HepG2 (cell line): ENCODE measurements around the gene QRICH2. TPM values are rescaled to one million over a fixed set of nuclear protein-coding genes. Genes with fewer than 3 reads are reported as not detected.

ENCODE experiments used
- BATF2 ChIP-seq: sonication (generic); formaldehyde crosslinking; IDR thresholded peaks from 2 replicates; pipeline ENCODE4 v1.8.0; 2022; ENCODE audit warnings: mild to moderate bottlenecking, missing genetic modification reagents, moderate library complexity
- CREB1 ChIP-seq, 2 experiments: fragments of 450-650 bp in 1 of 2; IDR thresholded peaks; 2 replicates each; pipeline ENCODE4 v1.6.1; 2016 to 2017; ENCODE audit warnings: control low read depth in 1 of 2, mild to moderate bottlenecking in 1 of 2, missing compliant biosample characterization in 1 of 2, missing genetic modification characterization in 1 of 2
- FOXO1 ChIP-seq: sonication (generic); formaldehyde crosslinking; IDR thresholded peaks from 2 replicates; pipeline ENCODE4 v1.4.0; 2020; ENCODE audit warnings: missing genetic modification reagents
- GPBP1L1 ChIP-seq: sonication (generic); formaldehyde crosslinking; IDR thresholded peaks from 2 replicates; pipeline ENCODE4 v1.5.0; 2020; ENCODE audit warnings: mild to moderate bottlenecking, missing genetic modification reagents
- JARID2 ChIP-seq: sonication (generic); formaldehyde crosslinking; IDR thresholded peaks from 2 replicates; pipeline ENCODE4 v1.8.1; 2023; ENCODE audit warnings: missing genetic modification reagents, inconsistent platforms; ENCODE audit not compliant: insufficient replicate concordance
- KLF11 ChIP-seq: IDR thresholded peaks from 2 replicates; pipeline ENCODE4 v1.6.1; 2016; ENCODE audit warnings: missing compliant biosample characterization
- PAF1 ChIP-seq: IDR thresholded peaks from 2 replicates; pipeline ENCODE4 v1.6.1; 2016; ENCODE audit warnings: missing genetic modification reagents, missing compliant biosample characterization
- RELA ChIP-seq: sonication (generic); formaldehyde crosslinking; IDR thresholded peaks from 2 replicates; pipeline ENCODE4 v1.4.0; 2020; ENCODE audit warnings: missing genetic modification reagents
- REPIN1 ChIP-seq: sonication (generic); formaldehyde crosslinking; IDR thresholded peaks from 2 replicates; pipeline ENCODE4 v1.8.0; 2022; ENCODE audit warnings: missing genetic modification reagents, low read depth, mild to moderate bottlenecking, borderline replicate concordance
- SP1 ChIP-seq, 2 experiments: fragments of 450-650 bp in 1 of 2; sonication (generic) in 1 of 2; formaldehyde crosslinking in 1 of 2; IDR thresholded peaks; 2 replicates each; pipeline versions ENCODE4 v1.4.0 to v1.6.1; 2016 to 2020; ENCODE audit warnings: missing genetic modification reagents in 1 of 2
- USF2 ChIP-seq, 2 experiments: sonication (generic) in 1 of 2; formaldehyde crosslinking in 1 of 2; IDR thresholded peaks; 2 replicates each; pipeline versions ENCODE4 v1.5.1 to v1.6.1; 2011 to 2020; ENCODE audit warnings: borderline replicate concordance in 1 of 2, low read depth in 1 of 2, low read length in 1 of 2, mild to moderate bottlenecking in 1 of 2, missing genetic modification reagents in 1 of 2, moderate library complexity in 1 of 2
- ZNF124 ChIP-seq: sonication (generic); formaldehyde crosslinking; IDR thresholded peaks from 2 replicates; pipeline ENCODE4 v1.4.0; 2020; ENCODE audit warnings: missing genetic modification reagents
- ZNF329 ChIP-seq: sonication (generic); formaldehyde crosslinking; IDR thresholded peaks from 2 replicates; pipeline ENCODE4 v1.9.0; 2021; ENCODE audit warnings: low read depth, mild to moderate bottlenecking, missing genetic modification reagents
- ZNF441 ChIP-seq: sonication (generic); formaldehyde crosslinking; IDR thresholded peaks from 2 replicates; pipeline ENCODE4 v1.7.0; 2021; ENCODE audit warnings: missing genetic modification reagents, borderline replicate concordance
- ZNF552 ChIP-seq: sonication (generic); formaldehyde crosslinking; IDR thresholded peaks from 2 replicates; pipeline ENCODE4 v1.9.0; 2022; ENCODE audit warnings: missing genetic modification reagents, mild to moderate bottlenecking, borderline replicate concordance
- polyA plus RNA-seq, 8 experiments: library from polyadenylated mRNA; depleted of rRNA in 3 of 8; stranded (reverse) in 7 of 8; unstranded in 1 of 8; fragments of >200 nt; fragmentation: Illumina TruSeq in 4 of 8; extraction: Trizol in 4 of 8; gene quantifications; 2 replicates each; pipeline versions ENCODE4 v1.2.1 to v1.2.3, GENCODE V29; 2011 to 2016; ENCODE audit warnings: low read depth in 4 of 8, missing spikeins in 1 of 8, mixed read lengths in 1 of 8; ENCODE audit not compliant: insufficient read depth in 1 of 8
- total RNA-seq, 5 experiments: library from RNA; depleted of rRNA; stranded (reverse); fragments of >200 nt; fragmentation: Illumina TruSeq; extraction: Trizol; gene quantifications; 2 replicates each; pipeline ENCODE4 v1.2.3, GENCODE V29; 2016; ENCODE audit warnings: low read depth in 1 of 5
- TF ChIP-seq, protein P1 (sequence below): fragments of 450-650 bp; IDR thresholded peaks from 2 replicates; pipeline ENCODE4 v1.6.1; 2017; ENCODE audit warnings: mild to moderate bottlenecking
- TF ChIP-seq, protein P2 (sequence below): sonication (generic); formaldehyde crosslinking; IDR thresholded peaks from 2 replicates; pipeline ENCODE4; 2020; ENCODE audit warnings: missing genetic modification reagents, mild to moderate bottlenecking, borderline replicate concordance

Gene QRICH2
- total and polyA plus RNA-seq, 2 of the 13 experiments (the other 11 are each of a cell fraction or from before 2014, with no cell fraction given), result 3.7 to 5.7 TPM

DNA sequence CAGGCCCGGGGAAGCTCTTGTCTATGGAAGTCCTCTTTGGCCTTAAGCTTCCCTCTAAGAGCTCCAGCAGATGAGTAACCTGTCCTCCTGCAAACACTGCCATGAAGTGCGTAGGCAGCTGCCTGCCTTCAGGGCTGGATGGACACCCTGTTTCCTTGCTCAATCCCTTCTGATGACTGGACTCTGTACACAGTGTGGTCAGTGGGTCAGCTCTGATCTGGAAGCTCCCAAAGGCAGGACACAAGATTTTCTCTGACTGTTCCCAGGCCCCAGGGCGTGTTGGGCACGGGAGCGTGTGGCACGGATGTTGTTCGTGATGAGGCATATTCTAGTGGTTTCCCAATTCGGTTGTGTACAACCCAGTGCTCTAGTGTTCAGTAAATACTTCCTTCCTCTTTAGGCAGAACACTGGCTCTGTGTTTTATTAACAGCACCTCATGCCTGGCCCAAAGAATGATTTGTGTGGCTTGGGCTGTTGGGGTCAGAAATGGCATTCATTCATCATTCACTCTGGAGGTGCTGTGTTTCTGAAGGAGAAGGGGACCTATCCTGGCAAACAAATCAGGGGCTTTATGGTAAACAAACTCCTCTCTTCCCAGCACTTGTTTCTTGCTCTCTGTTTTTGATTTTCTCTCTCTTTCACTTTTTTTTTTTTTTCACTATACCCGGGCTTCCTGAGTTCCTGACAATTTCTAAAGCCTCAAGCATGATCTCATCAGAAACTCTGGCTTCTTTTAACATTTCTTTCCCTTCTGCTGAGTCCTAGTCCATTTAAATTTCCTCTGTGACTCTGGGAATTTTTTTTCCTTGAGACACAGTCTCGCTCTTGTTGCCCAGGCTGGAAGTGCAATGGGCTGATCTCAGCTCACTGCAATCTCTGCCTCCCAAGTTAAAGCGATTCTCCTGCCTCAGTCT lies 55.8 kb downstream of the QRICH2 start (continued):
- no peak; the same call in 1 of the 2 replicates for TF ChIP-seq REPIN1 (CRISPR knock-in tag)
- TF ChIP-seq ZNF552, result no peak
- no peak for TF ChIP-seq ZNF329 (CRISPR knock-in tag)
- no peak for TF ChIP-seq PAF1
- peak; percentile 87; the same call in 1 of the 2 replicates for TF ChIP-seq ZNF124
- peak; percentile 44 for TF ChIP-seq CREB1 (IDR thresholded peaks at IDR 0.05)
- TF ChIP-seq CREB1 (CRISPR knock-in tag; IDR thresholded peaks at IDR 0.05), result 0 out of 2 replicates have a peak, but pooled peaks have one; percentile 59
- TF ChIP-seq ZNF441 (CRISPR knock-in tag), result peak; percentile 85; the same call in 1 of the 2 replicates
- TF ChIP-seq, protein P1, sequence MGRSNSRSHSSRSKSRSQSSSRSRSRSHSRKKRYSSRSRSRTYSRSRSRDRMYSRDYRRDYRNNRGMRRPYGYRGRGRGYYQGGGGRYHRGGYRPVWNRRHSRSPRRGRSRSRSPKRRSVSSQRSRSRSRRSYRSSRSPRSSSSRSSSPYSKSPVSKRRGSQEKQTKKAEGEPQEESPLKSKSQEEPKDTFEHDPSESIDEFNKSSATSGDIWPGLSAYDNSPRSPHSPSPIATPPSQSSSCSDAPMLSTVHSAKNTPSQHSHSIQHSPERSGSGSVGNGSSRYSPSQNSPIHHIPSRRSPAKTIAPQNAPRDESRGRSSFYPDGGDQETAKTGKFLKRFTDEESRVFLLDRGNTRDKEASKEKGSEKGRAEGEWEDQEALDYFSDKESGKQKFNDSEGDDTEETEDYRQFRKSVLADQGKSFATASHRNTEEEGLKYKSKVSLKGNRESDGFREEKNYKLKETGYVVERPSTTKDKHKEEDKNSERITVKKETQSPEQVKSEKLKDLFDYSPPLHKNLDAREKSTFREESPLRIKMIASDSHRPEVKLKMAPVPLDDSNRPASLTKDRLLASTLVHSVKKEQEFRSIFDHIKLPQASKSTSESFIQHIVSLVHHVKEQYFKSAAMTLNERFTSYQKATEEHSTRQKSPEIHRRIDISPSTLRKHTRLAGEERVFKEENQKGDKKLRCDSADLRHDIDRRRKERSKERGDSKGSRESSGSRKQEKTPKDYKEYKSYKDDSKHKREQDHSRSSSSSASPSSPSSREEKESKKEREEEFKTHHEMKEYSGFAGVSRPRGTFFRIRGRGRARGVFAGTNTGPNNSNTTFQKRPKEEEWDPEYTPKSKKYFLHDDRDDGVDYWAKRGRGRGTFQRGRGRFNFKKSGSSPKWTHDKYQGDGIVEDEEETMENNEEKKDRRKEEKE, result no peak
- no peak for TF ChIP-seq BATF2 (CRISPR knock-in tag)
- peak; percentile 67 for TF ChIP-seq FOXO1 (CRISPR knock-in tag)
- no peak for TF ChIP-seq JARID2
- TF ChIP-seq KLF11 (CRISPR knock-in tag), result no peak
- no peak for TF ChIP-seq SP1 (IDR thresholded peaks at IDR 0.05)
- TF ChIP-seq SP1 (CRISPR knock-in tag; IDR thresholded peaks at IDR 0.05), result 0 out of 2 replicates have a peak, but pooled peaks have one; percentile 32
- TF ChIP-seq USF2 (IDR thresholded peaks at IDR 0.05; ENCODE audit: low read depth, low read length), result no peak
- TF ChIP-seq USF2 (CRISPR knock-in tag; IDR thresholded peaks at IDR 0.05; ENCODE audit: borderline replicate concordance), result no peak
- TF ChIP-seq RELA, result no peak
- TF ChIP-seq, protein P2, sequence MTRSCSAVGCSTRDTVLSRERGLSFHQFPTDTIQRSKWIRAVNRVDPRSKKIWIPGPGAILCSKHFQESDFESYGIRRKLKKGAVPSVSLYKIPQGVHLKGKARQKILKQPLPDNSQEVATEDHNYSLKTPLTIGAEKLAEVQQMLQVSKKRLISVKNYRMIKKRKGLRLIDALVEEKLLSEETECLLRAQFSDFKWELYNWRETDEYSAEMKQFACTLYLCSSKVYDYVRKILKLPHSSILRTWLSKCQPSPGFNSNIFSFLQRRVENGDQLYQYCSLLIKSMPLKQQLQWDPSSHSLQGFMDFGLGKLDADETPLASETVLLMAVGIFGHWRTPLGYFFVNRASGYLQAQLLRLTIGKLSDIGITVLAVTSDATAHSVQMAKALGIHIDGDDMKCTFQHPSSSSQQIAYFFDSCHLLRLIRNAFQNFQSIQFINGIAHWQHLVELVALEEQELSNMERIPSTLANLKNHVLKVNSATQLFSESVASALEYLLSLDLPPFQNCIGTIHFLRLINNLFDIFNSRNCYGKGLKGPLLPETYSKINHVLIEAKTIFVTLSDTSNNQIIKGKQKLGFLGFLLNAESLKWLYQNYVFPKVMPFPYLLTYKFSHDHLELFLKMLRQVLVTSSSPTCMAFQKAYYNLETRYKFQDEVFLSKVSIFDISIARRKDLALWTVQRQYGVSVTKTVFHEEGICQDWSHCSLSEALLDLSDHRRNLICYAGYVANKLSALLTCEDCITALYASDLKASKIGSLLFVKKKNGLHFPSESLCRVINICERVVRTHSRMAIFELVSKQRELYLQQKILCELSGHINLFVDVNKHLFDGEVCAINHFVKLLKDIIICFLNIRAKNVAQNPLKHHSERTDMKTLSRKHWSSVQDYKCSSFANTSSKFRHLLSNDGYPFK (CRISPR knock-in tag), result peak; percentile 59; the same call in 1 of the 2 replicates
- TF ChIP-seq GPBP1L1 (CRISPR knock-in tag), result no peak
